NCI-H2081 (cell line): Measurements from ENCODE around the gene MTHFD1.

Experiments used
- DNase-seq, 2 experiments: peaks; one replicate each; lab custom pipeline; 2025; lab: John Stamatoyannopoulos, UW

MTHFD1 gene

DNA sequence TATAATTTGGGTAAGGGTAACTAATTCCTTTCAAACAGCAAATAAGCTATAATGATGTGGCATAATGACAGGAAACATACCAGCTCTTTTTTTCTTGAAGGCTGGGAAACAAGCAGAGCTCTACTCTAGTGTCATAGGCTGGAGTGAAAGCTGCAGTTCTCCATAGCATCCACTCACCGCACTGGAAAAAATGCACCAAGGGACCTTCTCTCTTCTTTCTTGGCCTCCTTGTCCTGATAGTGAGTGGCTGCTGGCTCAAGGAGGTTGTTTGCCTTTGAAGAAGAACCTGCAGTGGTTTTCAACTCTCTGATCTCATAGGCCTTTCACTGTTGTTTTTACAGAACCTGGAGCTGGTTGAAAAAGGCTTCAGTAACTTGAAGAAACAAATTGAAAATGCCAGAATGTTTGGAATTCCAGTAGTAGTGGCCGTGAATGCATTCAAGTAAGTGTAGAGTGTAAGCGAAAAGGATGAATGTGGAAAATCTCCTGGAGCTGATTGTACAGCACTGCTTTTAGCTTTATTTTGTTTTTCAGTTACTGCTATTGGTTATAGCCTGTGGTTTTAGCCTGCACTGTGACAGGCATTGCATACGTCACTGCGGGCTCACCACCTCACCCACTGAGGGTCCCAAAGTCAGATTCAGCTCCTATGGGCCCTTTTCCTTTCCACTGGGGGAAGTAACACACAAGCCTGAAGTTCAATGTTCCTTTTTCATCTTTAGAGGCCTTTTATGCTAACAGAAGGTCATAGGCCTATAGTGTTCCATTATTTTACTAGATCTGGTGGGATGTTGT lies 59.9 kb downstream of the MTHFD1 start:
- peak in 1 of 2 experiments; percentile 31 for DNase-seq

DNA sequence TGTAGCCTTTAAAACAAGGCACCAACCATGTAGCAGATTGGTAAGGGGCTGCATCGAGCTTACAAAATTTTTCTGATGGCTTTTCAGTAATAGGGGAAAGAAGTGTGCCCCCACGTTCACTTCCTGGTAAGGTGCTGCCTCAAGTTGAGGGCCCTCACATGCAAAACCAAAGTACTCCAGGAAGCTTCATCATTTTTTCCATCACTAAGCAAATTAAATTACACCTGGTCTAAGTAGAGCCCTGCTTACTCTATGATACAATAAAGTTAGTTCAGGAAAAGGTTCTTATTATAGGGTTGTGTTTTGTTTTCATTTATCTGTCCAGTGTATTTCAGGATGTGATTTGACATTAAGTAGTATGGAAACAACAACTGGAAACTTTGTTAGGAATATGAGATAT lies 62.1 kb downstream of the MTHFD1 start:
- DNase-seq = no peak

DNA sequence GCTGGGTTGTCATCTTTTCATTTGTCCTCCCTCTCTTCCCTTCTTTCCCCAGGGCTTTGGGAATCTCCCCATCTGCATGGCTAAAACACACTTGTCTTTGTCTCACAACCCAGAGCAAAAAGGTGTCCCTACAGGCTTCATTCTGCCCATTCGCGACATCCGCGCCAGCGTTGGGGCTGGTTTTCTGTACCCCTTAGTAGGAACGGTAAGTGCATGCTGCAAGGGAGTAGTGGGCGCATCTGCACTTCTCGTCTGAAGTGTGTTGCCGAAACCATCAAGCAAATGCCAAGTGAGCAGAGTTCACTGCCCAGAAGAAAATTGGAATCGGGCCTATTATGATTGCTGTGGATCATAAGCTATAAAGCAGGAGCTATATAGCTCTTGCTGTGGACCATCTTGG lies 66.5 kb downstream of the MTHFD1 start:
- no peak for DNase-seq

DNA sequence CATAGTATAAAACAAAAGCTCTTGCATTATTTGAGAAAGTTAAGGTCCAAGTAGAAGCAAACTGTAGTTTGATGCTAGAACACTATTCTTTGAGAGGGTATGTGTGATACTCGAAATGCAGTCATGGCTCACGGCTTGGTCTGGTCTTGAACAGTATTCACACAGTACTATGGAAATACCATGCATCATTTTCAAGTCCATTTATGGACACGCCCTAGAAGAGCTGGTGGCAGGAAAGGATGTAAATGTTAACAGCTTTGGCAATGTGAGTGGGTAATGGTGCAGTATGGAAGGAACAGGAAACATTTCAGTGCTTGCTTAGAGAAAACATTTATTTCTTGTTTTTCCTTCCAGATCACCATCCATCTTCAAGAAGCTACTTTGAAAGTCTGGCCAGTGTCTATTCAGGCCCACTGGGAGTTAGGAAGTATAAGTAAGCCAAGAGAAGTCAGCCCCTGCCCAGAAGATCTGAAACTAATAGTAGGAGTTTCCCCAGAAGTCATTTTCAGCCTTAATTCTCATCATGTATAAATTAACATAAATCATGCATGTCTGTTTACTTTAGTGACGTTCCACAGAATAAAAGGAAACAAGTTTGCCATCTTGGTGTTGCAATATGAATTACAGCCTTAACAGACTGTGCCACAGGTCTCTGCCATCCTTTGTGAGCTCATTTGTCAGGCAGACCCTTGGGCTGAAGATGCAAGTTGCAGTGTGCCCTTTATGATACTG lies 71.4 kb downstream of the MTHFD1 start:
- DNase-seq = no peak

DNA sequence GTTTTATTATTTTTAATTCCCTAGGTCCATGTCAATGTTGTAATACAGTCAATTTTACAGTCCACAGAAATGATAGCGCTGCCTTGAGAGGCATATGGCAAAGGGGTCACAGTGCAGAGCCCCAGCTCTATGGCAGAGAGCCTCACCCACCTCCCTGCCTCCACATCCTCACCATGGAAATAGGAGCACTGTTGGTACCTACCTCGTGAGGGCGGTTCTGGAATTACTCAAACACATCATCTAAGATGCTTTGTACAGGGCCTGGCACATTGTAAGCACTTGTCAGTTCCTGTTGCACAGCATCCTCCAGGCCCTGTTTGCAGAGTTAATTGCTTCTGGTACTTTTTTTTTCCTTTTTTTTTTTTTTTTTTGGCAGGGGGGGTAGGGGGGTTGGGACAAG lies 73.1 kb downstream of the MTHFD1 start:
- no peak for DNase-seq

DNA sequence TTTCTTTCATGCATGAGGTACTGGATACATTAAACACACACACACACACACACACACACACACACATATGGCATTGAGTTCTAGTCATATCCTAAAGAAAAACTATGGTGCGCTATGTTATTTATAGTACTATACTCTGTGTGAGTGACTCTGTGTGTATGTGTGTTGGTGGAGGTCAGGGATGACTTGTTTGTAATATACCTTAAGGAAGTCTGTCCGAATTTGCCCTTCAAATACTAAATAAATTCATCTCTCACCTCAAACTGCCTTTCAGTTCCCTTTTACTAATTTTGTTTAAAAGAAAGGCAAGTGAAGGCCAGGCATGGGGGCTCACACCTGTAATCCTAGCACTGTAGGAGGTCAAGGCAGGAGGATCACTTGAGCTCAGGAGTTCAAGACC lies 75.0 kb downstream of the MTHFD1 start:
- no peak for DNase-seq

DNA sequence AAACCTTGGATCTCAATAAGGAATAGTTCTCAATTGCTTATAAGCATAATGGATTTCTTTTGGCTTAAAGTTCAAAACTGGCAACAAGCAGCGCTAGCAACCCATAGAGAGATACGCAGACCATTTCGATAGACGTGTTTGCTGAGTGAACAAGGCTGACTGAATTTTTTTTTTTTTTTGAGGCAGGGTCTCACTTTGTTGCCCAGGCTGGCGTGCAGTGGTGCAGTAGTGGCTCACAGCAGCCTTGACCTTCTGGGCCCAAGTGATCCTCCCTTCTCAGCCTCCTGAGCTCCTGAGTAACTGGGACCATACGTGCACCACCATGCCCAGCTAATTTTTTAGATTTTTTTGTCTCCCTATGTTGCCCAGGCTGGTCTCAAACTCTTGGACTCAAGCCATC lies 75.7 kb downstream of the MTHFD1 start:
- no peak for DNase-seq

DNA sequence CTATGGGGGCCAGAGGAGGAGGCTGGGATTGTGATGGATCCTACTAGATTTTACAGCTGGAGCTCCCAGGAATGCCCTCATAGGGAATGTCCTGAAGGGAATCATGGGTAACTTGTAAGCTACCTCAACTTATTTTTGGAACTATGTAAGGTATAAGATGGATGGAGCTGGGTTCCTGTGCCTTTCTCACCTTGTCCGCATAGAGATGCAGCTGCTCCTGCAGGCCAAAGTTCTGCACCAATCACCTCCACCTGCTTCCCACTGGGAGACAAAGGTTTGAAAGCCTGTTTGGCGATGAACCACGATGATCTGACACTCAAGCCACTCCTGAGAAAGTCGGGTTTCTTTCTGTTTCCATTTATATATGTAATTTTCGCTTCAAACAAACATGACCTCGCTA lies 76.5 kb downstream of the MTHFD1 start:
- peak in 1 of 2 experiments; percentile 26 for DNase-seq

DNA sequence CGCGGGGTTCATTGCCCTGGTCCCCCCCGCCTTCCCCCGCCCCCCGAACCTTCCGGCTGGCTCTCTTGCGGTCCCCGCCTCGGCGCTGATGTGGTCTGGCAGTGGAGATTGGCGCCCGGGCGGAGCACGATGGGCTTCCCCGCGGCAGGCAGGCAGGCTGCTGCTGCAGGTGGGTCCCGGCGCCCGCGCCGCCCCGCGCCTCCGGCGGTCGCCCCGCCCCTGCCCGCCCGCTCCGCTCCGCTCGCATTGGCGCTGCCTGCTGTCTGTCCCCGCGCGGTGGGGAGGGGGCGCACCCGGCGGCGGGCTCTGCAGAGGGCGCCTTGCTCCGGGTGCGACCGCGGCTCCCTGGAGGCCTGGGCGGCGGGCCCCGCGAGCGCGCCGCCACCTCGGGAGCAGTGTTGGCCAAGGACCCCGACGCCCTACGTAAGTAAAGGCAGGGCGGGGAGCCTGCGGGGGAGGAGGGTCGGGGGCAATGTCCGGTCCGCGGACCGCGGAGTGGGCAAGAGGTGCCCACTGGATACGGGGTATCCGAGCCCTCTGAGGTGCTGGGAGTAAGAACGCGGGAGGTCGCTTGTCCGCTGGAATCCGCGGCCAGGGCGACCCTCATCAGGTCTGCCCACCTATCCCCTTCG lies 77.2 kb downstream of the MTHFD1 start, which contains the start of gene AKAP5:
TSS of gene AKAP5 (plus strand) at position 309 of the 632 bp plus-strand sequence. CDS start 2,896 bp downstream, outside the sequence.
- peak; percentile 81 to 86 for DNase-seq

DNA sequence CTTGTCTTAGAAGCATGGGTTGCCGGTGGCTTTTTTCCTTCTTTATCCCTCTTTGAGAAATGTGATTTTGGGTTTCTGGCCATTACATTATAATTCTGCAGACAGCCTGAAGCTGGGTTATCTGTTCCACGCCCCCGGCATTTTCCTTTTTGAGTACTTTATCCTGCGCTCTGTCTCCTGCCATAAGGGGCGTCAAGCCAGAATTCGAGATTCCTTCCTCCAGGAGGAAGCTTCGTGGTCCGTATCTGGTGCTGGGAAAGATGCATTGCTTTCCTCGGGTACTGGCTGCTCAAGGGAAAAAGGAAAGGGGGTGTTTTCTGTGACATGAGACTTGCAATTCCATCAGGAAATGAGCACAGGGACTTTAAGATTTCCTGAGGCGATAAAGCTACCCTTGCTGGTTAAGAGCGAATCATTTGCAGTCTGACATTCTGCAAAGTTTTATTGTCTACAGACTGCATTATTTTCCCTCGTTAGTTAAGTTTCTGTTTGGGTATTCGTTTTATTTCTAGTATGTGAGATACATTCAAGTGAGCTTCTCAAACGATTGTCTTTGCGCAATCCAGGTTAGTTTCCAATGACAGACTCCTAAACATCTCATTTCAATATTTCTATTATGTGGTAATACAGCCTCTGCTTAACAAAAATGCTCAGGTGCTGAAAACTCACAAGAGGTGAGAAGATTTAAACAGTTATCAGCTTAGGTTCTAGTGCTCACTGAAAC lies 77.8 kb downstream of the MTHFD1 start:
- DNase-seq = peak in 1 of 2 experiments; percentile 16

DNA sequence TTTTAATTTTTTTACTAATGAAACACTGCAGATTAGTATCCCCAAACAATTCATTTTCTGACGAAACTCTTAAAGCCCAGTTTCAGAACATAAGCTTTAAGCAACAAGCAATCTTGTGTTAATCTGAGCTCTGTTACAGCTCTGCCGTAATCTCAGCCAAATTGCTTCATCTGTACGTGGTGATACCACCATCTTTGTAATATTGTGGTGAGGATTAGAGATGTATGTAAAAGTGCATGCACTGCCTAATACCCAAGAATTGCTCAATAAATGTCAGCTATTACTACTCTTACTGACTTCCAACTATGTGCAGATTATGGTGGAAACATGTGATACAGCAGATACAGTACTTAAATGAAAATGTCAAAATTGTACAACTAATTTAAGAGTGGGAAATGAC lies 78.9 kb downstream of the MTHFD1 start:
- DNase-seq = no peak

DNA sequence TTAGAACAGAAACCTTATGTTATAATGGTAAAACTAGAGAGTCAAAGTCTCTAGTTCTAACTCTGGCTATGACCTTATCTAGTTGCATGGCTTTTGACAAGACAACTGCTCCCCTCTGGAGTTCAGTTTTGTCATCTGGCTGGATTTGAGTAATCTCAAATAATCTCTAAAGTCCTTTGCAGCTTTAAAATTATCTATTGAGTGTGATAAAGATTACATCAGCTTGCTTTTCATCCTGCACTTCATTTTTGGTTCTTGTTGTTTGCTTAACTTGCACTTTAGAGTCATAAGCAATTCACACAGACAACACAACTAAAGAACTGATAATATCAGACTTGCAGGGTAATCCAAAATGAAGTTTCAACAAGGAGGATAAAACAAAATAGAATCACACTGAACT lies 79.4 kb downstream of the MTHFD1 start:
- no peak for DNase-seq

DNA sequence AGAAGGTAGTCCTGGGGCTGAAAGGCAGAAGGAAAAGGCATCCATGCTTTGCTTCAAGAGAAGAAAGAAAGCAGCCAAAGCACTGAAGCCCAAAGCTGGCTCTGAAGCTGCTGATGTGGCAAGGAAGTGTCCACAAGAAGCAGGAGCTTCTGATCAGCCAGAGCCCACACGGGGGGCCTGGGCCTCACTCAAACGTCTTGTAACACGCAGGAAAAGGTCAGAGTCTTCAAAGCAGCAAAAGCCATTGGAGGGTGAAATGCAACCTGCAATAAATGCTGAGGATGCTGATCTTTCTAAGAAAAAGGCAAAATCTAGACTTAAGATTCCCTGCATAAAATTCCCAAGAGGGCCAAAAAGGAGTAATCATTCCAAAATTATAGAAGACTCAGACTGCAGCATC lies 80.3 kb downstream of the MTHFD1 start:
- no peak for DNase-seq

DNA sequence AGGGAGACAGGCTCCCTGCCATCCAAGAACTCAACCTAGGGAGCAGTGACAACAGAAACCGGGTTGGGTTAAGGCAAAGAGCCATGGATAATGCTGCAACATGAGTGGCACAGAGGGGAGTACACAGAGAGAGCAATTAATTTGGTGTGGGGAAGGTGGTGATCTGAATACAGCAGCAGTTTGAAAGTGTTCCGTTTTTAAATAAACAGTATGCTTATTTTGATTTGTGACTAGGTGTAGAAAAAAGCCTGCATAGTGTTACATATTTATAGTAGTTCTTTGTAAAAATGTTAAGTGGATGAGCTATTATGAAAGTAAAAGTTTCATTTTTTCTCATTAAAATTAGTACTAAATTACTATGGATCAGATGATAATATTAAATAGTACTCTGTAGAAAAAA lies 85.9 kb downstream of the MTHFD1 start:
- DNase-seq = peak; percentile 2 to 43

DNA sequence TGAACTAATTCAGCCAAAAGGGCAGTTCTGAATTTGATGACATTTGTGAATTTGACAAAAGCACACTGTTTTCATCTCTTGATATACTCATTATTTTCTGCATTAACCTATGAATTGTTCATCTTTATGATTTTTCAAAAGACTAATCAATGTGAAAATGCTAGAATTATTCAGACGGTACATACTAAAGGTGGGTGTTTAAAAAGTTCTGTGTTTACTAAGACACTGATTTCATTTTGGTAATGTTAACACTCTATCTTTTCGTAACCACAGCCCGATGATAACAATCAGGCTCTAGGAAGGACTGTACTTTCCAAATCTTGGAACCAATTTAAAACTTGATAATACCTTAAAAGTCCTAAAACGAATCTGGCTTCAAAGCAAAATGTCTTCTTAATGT lies 86.5 kb downstream of the MTHFD1 start:
- DNase-seq = no peak

DNA sequence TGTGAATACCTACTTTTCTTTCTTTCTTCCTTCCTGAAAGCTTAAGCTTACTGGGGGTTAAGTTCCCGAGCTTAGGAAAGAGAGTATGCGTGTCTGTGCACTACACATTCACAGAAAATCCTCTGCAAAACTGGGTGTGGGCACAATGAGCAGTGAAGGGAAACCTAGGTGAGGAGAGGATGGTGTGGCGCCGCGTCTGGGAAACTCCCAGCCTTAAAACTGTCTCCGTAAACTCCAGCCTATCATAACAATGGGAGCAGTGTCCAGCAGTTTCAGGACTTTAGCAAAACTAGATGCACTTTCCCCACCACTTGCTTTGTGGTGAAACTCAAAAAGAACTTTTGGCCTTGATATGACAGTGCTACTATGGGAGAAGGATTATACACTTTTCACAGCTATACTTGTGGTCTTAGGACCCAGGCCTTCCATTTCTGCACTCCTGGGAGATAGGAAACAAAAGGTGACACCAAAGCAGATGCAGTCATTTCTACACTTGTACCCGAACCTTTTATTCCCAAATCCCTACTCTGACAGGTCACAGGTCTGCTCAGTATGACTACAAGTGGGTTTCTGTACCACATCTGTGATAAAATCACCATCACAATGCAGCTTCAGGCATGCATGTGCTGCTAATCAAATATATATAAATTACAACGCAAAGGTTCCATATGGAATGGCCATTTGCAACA lies 87.6 kb downstream of the MTHFD1 start:
- no peak for DNase-seq

DNA sequence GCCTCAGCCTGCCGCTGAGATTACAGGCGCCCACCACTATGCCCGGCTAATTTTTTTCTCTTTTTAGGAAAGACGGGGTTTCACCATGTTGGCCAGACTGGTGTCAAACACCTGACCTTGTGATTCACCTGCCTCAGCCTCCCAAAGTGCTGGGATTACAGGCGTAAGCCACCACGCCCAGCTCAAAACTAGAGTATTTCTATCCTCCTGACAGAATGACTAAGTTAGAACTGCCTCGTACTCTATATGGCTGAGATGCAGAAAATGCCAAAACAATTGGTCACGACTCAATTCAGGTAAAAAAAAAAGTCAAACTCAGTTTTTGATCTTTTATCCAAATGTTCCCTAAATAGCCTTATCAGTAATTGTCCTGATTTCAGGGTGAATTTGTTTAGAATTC lies 88.3 kb downstream of the MTHFD1 start:
- no peak for DNase-seq

DNA sequence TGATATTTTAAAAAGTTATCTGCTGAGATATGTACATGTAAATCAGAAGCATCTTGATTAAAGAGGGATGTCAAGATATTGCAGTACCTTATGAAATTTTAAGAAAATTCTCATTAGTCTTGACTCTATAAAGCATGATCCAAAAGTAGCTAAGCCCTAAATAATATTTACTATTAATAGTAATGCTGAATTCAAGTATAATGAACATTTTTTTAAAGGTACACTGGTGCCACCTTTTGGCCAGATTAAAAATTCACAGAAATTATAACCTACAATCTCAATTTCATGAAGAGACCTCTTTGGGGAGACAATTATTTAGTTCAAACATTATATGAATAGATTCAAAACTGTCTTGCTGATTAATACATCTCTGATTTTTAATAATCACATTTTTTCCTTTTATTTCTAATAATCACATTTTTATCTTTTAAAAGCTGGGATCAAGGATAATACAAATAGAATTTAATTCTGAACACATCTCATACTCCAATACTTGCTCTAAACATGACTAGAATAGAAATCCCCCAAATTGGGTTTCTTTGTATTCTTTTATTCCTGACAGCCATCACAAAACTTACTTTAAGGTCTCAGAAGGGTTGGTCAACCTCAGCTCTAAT lies 90.6 kb downstream of the MTHFD1 start:
- peak in 1 of 2 experiments; percentile 17 for DNase-seq

DNA sequence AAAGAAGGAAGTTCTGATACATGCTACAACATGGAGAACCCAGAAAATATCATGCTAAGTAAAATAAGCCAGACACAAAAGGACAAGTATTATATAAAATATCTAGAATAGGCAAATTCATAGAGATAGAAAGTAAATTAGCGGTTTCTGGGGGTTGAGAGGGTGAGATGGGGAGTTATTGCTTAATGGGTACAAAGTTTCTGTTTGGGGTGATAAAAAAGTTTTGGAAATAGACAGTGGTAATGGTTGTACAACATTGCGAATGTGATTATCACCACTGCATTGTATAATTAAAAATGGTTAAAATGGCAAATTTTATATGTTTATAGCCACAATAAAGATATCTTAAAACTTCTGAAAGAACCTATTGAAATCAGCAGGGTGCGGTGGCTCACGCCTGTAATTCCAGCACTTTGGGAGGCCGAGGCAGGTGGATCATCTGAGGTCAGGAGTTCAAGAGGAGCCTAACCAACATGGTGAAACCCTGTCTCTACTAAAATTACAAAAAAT lies 100.5 kb downstream of the MTHFD1 start:
- no peak for DNase-seq

DNA sequence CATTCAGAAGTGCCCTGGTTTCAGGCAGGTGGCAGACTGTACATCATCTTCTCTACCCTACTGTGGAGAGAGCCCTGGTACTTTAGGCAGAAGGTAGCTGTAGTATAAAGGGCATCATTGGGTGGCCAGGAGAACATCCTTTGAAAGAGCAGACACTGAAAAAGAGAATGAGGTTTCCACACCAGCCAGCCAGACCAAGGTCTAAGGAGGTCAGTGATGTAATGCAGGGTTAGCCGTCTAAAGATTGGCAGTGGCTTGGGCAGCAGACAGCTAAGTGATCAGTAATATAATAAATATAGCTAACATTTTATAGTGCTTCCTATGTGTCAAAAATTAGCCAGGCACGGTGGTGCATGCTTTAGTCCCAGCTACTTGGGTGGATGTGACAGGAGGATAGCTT lies 103.5 kb downstream of the MTHFD1 start:
- no peak for DNase-seq

DNA sequence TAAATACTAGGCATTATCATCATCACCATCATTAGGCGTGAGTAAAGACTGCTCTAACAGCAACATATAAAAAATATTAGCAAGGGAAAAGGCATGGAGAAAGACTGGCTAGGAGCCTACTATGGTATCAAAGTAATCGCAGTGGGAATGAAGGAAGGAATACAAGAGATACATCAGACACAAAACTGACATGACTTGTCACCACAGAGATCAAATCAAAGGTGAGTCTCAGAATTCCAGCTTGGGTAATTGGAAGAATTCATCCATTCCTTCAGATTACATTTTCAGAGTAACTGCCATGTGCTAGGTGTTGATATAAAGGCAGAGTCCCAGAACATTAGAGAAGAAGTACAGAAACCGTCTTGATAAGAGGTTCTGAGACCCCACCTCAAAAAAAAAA lies 105.3 kb downstream of the MTHFD1 start:
- DNase-seq = no peak
